ENCODE measurements around the gene DHCR7.

Gene DHCR7

GRCh38 chr11:71477641-71478527, 29.7 kb upstream of the DHCR7 start:
- no peak for DNase-seq (ENCODE audit: low spot score)

GRCh38 chr11:71476926-71477640, 28.9 kb upstream of the DHCR7 start:
- DNase-seq (ENCODE audit: low spot score): no peak

- no peak for DNase-seq (ENCODE audit: low spot score)
Measured at GRCh38 chr11:71476031-71476430, 27.8 kb upstream of the DHCR7 start.

- no peak for DNase-seq (ENCODE audit: low spot score)
Measured at GRCh38 chr11:71474771-71475483, 26.7 kb upstream of the DHCR7 start.

DNA sequence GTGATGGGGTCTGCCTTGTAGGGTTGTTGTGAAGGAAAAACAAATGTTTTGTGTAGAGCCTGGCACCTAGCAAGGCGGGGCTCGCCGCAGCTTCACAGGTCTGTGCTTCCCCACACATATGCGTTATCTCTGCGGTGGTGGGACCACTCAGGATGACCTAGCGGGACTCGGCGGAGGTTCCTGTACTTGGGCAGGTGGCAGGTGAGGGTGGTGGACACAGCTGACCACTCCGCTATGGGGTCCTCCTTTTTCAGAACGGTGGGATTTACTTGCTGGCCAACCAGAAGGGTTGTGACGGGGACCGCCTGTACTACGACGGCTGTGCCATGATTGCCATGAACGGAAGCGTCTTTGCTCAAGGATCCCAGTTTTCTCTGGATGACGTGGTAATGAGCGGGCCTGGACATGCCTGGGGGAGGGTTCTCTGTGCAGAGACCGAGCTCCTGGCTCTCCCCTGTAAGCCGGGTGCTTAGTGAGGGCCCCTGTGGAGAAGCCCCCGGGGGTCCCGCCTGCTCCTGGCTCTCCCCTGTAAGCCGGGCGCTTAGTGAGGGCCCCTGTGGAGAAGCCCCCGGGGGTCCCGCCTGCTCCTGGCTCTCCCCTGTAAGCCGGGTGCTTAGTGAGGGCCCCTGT, 26.1 kb upstream of the DHCR7 start:
- DNase-seq (ENCODE audit: low spot score): no peak

- DNase-seq (ENCODE audit: low spot score): no peak
Measured at GRCh38 chr11:71473793-71474080, 25.5 kb upstream of the DHCR7 start.

DNA sequence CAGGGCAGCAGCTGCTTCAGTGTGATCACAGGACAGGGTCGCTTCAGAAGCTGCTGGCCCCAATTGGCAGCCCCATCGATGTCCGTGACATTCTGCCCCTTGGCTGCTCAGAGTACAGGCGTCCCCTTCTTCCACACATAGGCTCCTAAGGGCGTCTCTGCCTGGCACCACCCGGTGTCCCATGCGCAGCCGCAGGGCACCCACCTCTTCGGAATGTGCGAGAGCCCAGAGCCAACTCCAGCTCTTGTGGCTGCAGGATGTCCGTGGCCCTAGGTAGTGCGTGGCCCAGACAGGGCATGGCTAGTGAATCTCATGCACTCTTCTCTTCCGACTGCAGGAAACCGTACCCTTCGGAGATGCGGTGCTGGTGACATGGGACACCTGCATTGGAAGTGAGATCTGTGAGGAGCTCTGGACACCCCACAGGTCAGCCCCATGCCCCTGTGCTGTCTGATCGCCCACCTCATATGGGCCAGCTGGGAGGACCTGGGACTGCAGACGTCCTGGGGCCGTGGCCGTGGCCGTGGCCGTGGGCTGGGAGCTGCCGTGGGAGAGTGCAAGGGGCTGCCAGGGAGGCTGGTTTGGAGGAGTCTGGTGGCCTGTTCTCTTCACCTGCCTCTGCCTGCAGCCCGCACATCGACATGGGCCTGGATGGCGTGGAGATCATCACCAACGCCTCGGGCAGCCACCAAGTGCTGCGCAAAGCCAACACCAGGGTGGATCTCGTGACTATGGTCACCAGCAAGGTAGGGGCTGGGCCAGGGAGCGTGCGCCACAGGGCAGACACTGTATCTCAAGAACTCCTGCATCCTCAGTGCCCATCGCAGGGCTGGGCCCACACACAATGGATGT, 25.0 kb upstream of the DHCR7 start:
- DNase-seq (ENCODE audit: low spot score): no peak

GRCh38 chr11:71472357-71472885, 24.2 kb upstream of the DHCR7 start:
- DNase-seq (ENCODE audit: low spot score): no peak

GRCh38 chr11:71470946-71471345, 22.8 kb upstream of the DHCR7 start:
- DNase-seq (ENCODE audit: low spot score): no peak

- DNase-seq (ENCODE audit: low spot score): no peak
Measured at GRCh38 chr11:71467164-71467563, 19.0 kb upstream of the DHCR7 start.

DNA sequence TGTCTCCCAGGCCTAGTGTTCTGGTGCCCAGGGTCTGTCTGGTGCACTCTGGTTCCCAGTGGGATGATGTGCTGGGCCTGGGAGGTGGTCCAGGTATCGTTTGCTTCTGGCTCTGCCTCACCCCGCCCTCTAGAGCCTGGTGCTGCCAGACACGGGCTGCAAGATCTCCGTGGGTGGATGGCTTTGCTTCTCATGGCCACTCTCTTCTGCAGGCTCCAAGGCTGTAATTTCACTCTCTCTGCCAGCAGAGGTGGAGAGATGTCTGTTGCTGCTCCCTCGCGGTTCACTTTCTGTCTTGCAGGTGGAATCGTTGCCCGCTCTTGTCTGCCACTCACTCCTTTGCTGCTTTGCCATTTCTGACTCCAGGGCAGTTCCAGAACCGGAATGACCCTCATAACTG, 18.2 kb upstream of the DHCR7 start:
- no peak for DNase-seq (ENCODE audit: low spot score)

DNA sequence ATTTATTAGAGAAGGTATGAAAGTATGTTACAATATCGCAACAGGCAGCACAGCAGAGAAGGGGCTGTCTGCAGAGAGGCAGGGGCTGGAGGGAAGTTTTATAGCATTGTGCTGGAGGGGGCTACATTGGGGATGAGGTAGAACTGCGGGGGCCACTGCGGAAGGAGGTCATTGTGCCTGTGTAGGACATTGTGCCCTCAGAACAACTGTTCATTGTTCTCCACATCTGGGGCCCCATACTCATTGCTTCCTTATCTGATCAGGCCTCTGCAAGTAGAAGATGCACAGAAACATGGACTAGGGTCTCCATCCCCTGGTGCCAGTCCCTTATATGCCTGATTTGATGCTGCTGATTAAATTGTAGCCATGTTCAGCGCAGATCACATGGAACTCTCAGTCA, 16.9 kb upstream of the DHCR7 start:
- DNase-seq (ENCODE audit: low spot score): peak; percentile 61

DNA sequence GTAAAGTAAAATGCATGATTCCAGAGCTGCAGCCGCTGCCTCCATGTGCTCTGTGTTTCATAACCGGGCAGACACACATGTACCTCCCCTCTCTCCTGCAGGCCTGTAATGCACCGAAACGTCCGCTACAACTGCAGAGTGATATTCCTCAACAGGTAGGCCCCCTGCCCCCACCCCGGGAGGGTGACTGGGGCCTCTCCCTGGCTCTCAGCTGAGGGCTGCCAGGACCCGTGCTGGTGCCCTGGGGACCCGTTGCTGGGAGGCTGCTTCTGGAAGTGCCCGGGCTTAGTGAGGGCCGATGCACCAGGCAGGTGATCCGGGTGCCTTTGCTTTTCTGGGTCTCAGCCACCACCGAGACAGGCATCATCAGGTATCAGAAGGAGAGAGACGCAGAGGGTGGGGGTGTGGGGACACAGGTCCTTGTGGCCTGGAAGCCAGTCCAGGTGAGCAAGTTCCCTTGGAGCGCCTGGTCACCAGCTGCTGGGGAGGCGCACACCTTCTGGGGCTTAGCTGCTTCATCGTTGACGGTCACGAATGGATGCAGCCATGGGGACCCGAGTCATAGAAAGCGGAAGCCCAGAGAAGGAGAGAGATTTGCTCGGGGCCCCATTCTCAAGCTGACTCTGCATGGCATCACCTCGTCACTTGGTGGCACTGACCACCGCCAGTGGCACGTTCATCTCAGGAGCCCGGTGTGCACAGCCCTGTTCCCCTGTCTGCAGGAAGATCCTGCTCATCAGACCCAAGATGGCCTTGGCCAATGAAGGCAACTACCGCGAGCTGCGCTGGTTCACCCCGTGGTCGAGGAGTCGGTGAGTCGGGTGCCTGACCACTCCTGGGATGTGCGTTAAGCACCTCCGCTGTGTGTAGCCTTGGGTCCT, 15.4 kb upstream of the DHCR7 start:
- no peak for DNase-seq (ENCODE audit: low spot score)

GRCh38 chr11:71462726-71463125, 14.5 kb upstream of the DHCR7 start:
- DNase-seq (ENCODE audit: low spot score): no peak

DNA sequence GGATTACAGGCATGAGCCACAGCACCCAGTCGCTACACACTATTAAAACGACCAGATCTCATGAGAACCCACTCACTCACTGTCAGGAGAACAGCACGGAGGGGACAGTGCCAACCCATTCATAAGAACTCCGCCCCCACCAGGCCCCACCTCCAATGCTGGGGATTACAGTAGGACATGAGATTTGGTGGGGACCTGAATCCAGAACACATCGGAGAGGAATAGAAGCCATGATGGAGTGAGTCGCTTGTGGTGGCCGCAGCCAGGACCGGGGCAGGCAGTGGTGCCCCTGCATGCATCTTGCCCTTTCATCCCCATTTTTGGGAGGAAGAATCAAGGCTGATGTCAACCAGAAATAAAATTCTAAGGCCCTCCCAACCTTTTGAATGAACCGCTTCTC, 13.5 kb upstream of the DHCR7 start:
- no peak for DNase-seq (ENCODE audit: low spot score)

- DNase-seq (ENCODE audit: low spot score): no peak
Measured at GRCh38 chr11:71459767-71460320, 11.7 kb upstream of the DHCR7 start.

DNA sequence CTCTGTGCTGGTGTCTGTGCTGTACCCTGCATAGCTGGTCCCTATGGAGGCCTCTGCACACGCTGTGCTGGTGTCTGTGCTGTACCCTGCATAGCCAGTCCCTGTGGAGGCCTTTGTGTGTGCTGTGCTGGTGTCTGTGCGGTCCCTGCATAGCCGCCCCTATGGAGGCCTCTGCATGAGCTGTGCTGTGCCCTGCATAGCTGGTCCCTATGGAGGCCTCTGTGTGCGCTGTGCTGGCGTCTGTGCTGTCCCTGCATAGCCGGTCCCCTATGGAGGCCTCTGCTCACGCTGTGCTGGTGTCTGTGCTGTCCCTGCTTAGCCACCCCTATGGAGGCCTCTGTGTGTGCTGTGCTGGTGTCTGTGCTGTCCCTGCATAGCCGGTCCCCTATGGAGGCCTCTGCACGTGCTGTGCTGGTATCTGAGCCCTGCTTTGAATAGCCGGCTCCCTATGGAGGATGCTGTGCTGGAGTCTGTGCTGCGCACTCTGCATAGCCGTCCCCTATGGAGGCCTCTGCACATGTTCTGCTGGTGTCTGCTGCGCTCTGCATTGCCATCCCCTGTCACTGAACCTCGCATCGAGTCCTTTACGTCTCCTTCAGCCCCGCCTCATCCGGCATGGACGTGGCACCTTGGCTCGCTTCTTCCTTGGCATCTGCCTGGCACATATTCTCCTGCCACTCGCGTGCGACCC, 11.0 kb upstream of the DHCR7 start:
- DNase-seq (ENCODE audit: low spot score): no peak

DNA sequence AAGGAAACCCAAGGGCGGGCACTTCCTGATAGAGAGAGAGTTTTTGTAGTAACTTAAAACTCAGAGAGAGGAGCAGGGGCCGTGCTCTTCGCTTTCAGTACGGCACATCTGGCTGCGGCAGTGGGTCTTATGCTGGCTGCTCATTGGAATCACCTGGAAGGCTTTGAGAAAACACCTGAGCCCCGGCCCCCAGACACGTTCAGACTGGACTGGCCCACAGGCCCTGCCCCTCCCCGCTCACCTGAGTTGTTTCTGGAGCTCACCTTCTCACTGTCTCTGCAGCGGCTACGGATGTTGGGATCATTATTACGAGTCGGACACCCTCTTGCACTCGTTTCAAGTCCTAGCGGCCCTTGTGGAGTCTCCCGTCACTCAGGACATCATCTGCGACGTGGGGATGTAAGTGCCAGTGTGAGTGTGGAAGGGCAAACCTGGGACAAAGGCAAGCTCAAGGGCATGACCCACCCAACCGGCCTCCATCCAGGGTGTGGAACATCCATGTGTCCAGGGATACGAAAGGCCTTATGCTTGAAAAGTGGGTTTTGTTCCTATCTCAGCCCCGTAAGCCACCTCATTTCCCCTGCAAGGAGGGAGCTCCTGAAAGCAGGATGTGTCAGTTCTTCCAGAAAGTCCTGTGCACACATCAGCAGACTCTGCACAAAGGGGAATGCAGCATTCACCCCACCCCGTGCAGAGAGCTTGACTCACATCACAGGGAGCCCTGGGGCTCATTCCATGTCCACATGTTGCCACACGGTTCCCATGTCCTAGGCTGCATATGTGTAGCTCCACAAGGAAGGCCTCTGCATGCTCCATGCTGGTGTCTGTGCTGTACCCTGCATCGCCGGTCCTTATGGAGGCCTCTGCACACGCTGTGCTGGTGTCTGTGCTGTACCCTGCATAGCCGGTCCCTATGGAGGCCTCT, 10.2 kb upstream of the DHCR7 start:
- DNase-seq (ENCODE audit: low spot score): no peak

Measured in globus pallidus (tissue), 1 donor.